ENCODE results near the gene SPTAN1. TPM values are rescaled to one million over a fixed set of nuclear protein-coding genes. Genes with fewer than 3 reads are reported as not detected.
A peak's percentile ranks its signal among the peaks of the same experiment; 100 is the strongest.
"Not testable (repeated sequence)": the region's sequence is repeated elsewhere in the genome, so short reads cannot be mapped to it uniquely, and the experiment has no call there.

Gene SPTAN1
- total RNA-seq, 2 experiments from 2014 or later, result 338 to 383 TPM

- DNase-seq, result no peak
- ChIA-PET POLR2A (no interaction called here), CTCF (interaction anchor here (0.5 to 1.4 kb wide), 9 partner anchors 10 to 768 kb away, joined by 3 to 4 read pairs (median 3); no protein-coding TSS in a partner anchor)
- H3K9me3 Mint-ChIP-seq, result no peaks in the 10 kb centered on the region
- peaks cover 17% of the 10 kb centered on the region for H3K36me3 Mint-ChIP-seq (ENCODE audit: low read depth)
- no peak overlapping the region for H3K4me3 Mint-ChIP-seq
- no peaks in the 10 kb centered on the region for H3K27me3 Mint-ChIP-seq
- no peak overlapping the region for H3K27ac Mint-ChIP-seq
- peaks cover 6% of the 10 kb centered on the region for H3K4me1 Mint-ChIP-seq
Observed at GRCh38 chr9:128638580-128638979, 86.2 kb downstream of the SPTAN1 start.

GRCh38 chr9:128640603-128641002, 88.2 kb downstream of the SPTAN1 start:
- Mint-ChIP-seq H3K27me3 (no peaks in the 10 kb centered on the region), H3K27ac (no peak overlapping the region), H3K9me3 (no peaks in the 10 kb centered on the region), H3K4me1 (peaks cover 6% of the 10 kb centered on the region), H3K4me3 (no peak overlapping the region), H3K36me3 (ENCODE audit: low read depth) (peaks cover 14% of the 10 kb centered on the region)
- ChIA-PET POLR2A (no interaction called here), CTCF (no interaction called here)
- no peak for DNase-seq

DNA sequence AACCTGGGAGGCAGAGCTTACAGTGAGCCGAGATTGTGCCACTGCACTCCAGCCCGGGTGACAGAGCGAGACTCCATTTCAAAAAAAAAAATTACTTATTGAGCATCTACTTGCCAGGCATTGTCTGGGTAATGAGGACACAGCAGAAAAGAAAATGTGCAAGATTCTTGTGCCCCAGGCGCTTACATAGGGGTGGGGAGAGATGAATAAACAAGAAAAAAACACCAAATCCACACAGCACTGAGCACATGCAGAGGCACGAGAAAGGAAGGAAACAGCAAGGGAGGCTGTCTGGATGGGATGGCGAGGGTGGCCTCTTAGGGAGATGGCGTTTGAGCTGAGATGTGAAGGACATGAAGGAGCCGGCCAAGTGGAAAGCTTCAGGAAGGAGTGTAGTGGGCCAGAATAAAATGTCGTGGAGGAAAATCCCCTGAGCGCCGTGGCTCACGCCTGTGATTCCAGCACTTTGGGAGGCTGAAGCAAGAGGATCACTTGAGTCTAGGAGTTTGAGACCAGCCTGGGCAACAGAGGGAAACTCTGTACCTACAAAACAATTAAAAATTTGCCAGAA, 90.4 kb downstream of the SPTAN1 start:
- H3K27ac Mint-ChIP-seq, result no peak overlapping the region

DNA sequence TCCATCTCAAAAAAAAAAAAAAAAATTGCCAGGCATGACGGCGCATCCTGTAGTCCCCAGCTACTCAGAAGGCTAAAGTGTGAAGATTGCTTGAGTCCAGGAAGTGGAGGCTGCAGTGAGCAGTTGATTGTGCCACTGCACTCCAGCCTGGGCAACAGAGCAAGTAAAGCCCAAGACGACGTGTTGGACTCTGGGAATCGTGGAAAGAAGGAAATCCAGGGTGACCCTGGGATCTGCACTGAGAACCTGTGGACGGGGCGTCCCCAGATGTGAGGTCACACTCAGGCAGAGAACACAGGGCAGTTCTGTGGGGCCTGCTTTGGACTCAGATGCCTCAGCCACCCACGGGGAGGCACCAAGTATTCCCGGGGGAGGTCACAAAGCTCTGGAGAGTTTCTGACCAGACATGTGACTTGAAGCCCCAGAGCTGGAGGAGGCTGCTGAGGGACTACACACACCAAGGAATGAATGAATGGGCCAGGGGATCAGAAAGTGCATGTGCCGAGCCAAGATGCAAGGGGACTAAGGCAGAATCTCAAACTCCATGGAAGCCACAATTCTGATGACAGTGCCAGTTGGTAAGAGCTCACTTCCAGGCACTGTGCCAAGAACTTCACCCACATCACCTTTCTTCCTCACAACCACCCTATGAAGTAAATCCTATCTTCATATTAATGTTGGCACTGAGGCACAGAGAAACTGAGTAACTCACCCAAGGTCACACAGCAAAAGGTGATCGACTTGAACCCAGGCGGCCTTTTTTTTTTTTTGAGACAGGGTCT, 91.3 kb downstream of the SPTAN1 start:
- H3K27ac Mint-ChIP-seq, result no peak overlapping the region
- ChIA-PET POLR2A (interaction anchor here (0.6 kb wide), 1 partner anchor 748 kb away, joined by 4 read pairs; no protein-coding TSS in a partner anchor), CTCF (interaction anchor here (0.6 kb wide), 1 partner anchor 128 kb away, joined by 3 read pairs; no protein-coding TSS in a partner anchor)
- no peaks in the 10 kb centered on the region for H3K9me3 Mint-ChIP-seq
- H3K4me1 Mint-ChIP-seq, result peaks cover 6% of the 10 kb centered on the region
- DNase-seq, result no peak
- H3K36me3 Mint-ChIP-seq (ENCODE audit: low read depth), result peaks cover 10% of the 10 kb centered on the region
- H3K4me3 Mint-ChIP-seq, result no peak overlapping the region
- no peaks in the 10 kb centered on the region for H3K27me3 Mint-ChIP-seq

More for the DNA sequence above, 90.4 kb downstream of the SPTAN1 start:
- POLR2A ChIA-PET, result interaction anchor here (0.6 kb wide), 1 partner anchor 748 kb away, joined by 4 read pairs; no protein-coding TSS in a partner anchor
- H3K4me3 Mint-ChIP-seq, result no peak overlapping the region
- H3K9me3 Mint-ChIP-seq, result no peaks in the 10 kb centered on the region
- H3K27me3 Mint-ChIP-seq, result no peaks in the 10 kb centered on the region
- H3K4me1 Mint-ChIP-seq, result peaks cover 6% of the 10 kb centered on the region
- peaks cover 14% of the 10 kb centered on the region for H3K36me3 Mint-ChIP-seq (ENCODE audit: low read depth)
- no peak for DNase-seq
- CTCF ChIA-PET, result interaction anchor here (0.6 kb wide), 1 partner anchor 124 kb away, joined by 3 read pairs; no protein-coding TSS in a partner anchor

DNA sequence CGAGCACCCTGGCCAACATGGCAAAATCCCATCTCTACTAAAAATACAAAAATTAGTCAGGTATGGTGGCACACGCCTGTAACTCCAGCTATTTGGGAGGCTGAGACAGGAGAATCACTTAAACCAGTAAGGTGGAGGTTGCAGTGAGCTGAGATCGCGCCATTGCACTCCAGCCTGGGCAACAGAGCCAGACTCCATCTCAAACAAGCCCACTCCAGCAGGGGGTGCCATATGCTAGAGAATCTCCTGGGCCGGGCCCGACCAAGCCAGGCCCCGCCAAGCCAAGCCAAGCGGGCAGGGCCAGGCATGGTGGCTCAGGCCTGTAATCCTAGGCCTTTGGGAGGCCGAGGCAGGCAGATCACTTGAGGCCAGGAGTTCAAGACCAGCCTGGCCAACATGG, 95.8 kb downstream of the SPTAN1 start:
- H3K27me3 Mint-ChIP-seq; H3K4me3 Mint-ChIP-seq; H3K36me3 Mint-ChIP-seq (ENCODE audit: low read depth); H3K4me1 Mint-ChIP-seq; H3K27ac Mint-ChIP-seq; H3K9me3 Mint-ChIP-seq; POLR2A ChIA-PET: not testable (repeated sequence)
- DNase-seq, result peak; percentile 69
- CTCF ChIA-PET, result interaction anchor here (0.6 to 0.9 kb wide), 3 partner anchors 21 to 280 kb away, joined by 3 to 5 read pairs (median 4); no protein-coding TSS in a partner anchor

DNA sequence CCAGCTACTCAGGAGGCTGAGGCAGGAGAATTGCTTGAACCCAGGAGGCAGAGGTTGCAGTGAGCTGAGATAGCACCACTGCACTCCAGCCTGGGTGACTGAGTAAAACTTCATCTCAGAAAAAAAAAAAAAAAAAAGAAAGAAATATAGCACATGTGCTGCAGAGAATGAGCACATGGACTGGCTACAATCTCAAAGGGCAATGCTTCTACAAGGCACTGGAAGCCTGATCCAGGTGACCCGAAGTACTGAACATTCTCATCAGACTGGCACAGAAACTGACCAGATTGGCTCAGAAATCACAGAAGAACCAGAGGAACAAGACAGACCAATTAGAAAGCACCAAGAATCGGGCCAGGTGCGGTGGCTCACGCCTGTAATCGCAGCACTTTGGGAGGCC, 99.4 kb downstream of the SPTAN1 start:
- no peaks in the 10 kb centered on the region for H3K9me3 Mint-ChIP-seq
- no peaks in the 10 kb centered on the region for H3K36me3 Mint-ChIP-seq (ENCODE audit: low read depth)
- H3K27ac Mint-ChIP-seq, result no peak overlapping the region
- DNase-seq, result no peak
- ChIA-PET CTCF (interaction anchor here (0.6 kb wide), 2 partner anchors 289 to 290 kb away, joined by 4 read pairs; no protein-coding TSS in a partner anchor), POLR2A (no interaction called here)
- H3K4me1 Mint-ChIP-seq, result peaks cover 17% of the 10 kb centered on the region
- H3K27me3 Mint-ChIP-seq, result no peaks in the 10 kb centered on the region
- no peak overlapping the region for H3K4me3 Mint-ChIP-seq

DNA sequence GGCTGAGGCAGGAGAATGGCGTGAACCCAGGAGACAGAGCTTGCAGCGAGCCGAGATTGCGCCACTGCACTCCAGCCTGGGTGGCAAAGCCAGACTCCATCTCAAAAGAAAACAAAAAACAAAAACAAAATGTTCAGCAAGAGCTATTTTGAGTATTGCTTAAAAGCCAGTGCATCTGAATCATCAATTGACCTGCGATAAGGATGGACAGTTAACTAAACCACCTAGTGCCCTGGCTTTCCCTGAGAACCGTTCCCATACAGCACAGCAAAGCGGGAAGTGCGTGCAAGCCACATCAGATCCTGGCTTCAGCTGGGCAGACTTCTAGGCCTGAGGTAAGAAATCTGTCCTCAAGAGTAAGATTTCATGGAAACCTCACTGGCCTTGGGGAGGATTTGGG, 101.5 kb downstream of the SPTAN1 start:
- no peak for DNase-seq
- Mint-ChIP-seq H3K9me3 (no peaks in the 10 kb centered on the region), H3K27ac (no peak overlapping the region), H3K4me1 (peaks cover 23% of the 10 kb centered on the region), H3K4me3 (no peak overlapping the region), H3K27me3 (no peaks in the 10 kb centered on the region), H3K36me3 (ENCODE audit: low read depth) (no peaks in the 10 kb centered on the region)
- CTCF ChIA-PET, result interaction anchor here (1.2 to 1.3 kb wide), 2 partner anchors 8 to 117 kb away, joined by 3 to 4 read pairs; no protein-coding TSS in a partner anchor
- POLR2A ChIA-PET, result no interaction called here

DNA sequence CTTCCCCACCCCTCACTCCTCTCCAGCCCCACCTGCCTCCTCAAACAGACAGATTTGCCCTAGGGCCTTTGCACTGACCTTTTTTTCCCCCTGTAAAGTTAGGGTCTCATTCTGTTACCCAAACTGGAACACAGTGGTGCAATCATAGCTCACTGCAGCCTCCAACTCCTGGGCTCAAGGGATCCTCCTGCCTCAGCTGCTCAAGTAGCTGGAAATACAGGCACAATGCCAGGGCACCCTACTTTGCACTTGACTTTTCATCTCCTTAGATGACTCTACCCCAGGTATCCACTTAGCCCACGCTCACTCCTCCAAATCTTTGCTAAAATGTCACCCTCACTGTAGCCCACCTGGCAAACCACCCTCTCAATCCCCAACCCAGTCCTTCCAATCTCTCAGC, 102.1 kb downstream of the SPTAN1 start:
- DNase-seq, result no peak
- POLR2A ChIA-PET, result no interaction called here
- CTCF ChIA-PET, result interaction anchor here (1.0 to 1.3 kb wide), 3 partner anchors 9 to 117 kb away, joined by 3 to 4 read pairs (median 3); no protein-coding TSS in a partner anchor
- Mint-ChIP-seq H3K9me3 (no peaks in the 10 kb centered on the region), H3K36me3 (ENCODE audit: low read depth) (no peaks in the 10 kb centered on the region), H3K4me1 (peaks cover 23% of the 10 kb centered on the region), H3K27me3 (no peaks in the 10 kb centered on the region), H3K4me3 (peak overlapping the region; percentile 24), H3K27ac (no peak overlapping the region)

DNA sequence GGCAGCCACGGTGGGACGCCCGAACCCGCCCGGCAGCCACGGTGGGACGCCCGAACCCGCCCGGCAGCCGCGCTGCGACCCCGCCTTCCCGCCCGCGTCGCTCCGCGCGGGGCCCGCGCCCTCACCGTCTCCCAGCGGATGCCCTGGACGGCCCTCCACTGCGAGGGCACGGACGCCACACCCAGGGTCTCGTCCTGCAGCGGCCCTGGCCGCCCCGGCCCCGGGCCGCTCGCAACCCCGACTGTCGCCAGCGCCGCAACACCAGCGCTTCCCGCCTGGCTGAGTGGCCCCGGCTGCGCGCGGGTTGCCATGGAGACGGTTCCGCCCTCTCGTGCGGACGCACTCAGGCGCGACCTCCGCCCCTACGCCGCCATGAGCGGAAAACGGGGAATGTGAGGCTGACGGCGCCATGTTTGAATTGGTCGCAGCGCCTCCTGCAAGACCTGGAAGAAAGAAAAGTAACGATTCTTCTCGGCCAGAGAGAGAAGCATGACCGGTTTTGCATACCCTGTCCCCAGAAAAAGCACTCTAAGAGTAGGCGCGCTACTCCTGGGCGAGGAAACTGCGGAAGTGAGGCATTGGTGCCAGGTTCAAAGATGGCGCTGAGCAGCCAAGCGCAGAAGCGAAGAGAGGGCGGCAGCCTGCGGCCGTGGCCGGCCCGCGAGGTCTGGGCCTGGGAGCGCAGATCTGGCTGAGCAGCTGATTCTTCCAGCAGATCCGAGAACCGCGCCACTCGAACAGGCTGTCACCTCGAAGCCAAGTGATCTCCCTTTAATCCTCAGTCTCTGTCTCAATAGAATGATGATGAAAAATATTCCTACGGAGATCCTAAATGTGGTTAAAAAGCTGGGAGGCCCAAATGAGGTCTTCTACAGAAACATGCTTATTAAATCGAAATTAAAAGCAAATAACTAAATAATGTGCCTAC, 104.3 kb downstream of the SPTAN1 start, which contains the start of gene DYNC2I2:
DYNC2I2 (minus strand) TSS at position 432 of the 928 bp plus-strand sequence; CDS start at position 311, 121 bp downstream.
- Mint-ChIP-seq H3K4me3 (peak within 1 kb of the TSS; percentile 87), H3K27ac (peak within 1 kb of the TSS; percentile 100), H3K9me3 (no peaks in the 10 kb centered on the region), H3K36me3 (ENCODE audit: low read depth) (no peaks in the 10 kb centered on the region), H3K27me3 (no peaks in the 10 kb centered on the region), H3K4me1 (peaks cover 23% of the 10 kb centered on the region)
- CTCF ChIA-PET, result interaction anchor here (1.4 to 1.8 kb wide), 3 partner anchors 18 to 106 kb away, joined by 3 to 6 read pairs (median 5); partner anchors contain the start of gene PKN3
- peak; percentile 97 for DNase-seq
- POLR2A ChIA-PET, result no interaction called here

DNA sequence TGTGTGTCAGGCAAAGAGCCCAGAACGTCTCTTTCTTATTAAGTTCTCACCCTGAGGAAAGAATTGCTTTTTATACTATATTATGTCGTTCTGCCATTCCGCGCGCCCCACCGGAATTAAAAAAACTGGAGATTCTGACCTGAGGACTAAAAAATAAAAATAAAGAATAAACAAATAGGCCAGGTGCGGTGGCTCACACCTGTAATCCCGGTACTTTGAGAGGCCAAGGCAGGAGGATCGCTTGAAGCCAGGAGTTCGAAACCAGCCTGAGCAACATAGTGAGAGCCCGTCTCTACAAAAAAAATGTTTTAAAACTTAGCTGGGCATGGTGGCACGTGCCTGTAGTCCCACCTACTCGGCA, 104.9 kb downstream of the SPTAN1 start:
- H3K4me3 Mint-ChIP-seq, result peak overlapping the region; percentile 87
- CTCF ChIA-PET, result interaction anchor here (1.4 to 1.8 kb wide), 3 partner anchors 17 to 107 kb away, joined by 3 to 6 read pairs (median 5); partner anchors contain the start of gene PKN3
- POLR2A ChIA-PET, result no interaction called here
- H3K27me3 Mint-ChIP-seq, result no peaks in the 10 kb centered on the region
- no peaks in the 10 kb centered on the region for H3K36me3 Mint-ChIP-seq (ENCODE audit: low read depth)
- peak overlapping the region; percentile 100 for H3K27ac Mint-ChIP-seq
- no peak for DNase-seq
- peaks cover 21% of the 10 kb centered on the region for H3K4me1 Mint-ChIP-seq
- H3K9me3 Mint-ChIP-seq, result no peaks in the 10 kb centered on the region

DNA sequence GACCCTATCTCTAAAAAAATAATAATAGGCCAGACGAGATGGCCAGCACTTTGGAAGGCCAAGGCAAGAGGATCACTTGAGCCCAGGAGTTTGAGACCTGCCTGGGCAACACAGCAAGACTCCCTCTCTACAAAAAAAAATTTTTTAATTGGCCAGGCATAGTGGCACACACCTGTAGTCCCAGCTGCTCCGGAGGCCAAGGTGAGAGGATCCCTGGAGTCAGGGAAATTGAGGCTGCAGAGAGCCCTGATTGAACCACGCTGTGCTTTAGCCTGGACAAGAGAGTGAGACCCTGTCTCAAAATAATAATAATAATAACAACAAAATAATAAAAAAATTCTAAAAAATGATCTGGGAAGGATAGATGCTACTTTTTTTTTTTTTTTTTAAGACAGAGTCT, 105.4 kb downstream of the SPTAN1 start:
- H3K4me3 Mint-ChIP-seq, result no peak overlapping the region
- H3K36me3 Mint-ChIP-seq (ENCODE audit: low read depth), result no peaks in the 10 kb centered on the region
- no peak for DNase-seq
- POLR2A ChIA-PET, result no interaction called here
- no peaks in the 10 kb centered on the region for H3K9me3 Mint-ChIP-seq
- H3K4me1 Mint-ChIP-seq, result peaks cover 21% of the 10 kb centered on the region
- H3K27me3 Mint-ChIP-seq, result no peaks in the 10 kb centered on the region
- H3K27ac Mint-ChIP-seq, result peak overlapping the region; percentile 100
- CTCF ChIA-PET, result interaction anchor here (0.9 to 1.8 kb wide), 4 partner anchors 17 to 107 kb away, joined by 3 to 6 read pairs (median 4); partner anchors contain the start of gene PKN3

GRCh38 chr9:128666481-128666941, 114.1 kb downstream of the SPTAN1 start:
- H3K4me3 Mint-ChIP-seq; DNase-seq; H3K36me3 Mint-ChIP-seq (ENCODE audit: low read depth); POLR2A ChIA-PET; H3K27ac Mint-ChIP-seq; H3K27me3 Mint-ChIP-seq; H3K4me1 Mint-ChIP-seq; H3K9me3 Mint-ChIP-seq: not testable (repeated sequence)
- CTCF ChIA-PET, result interaction anchor here (0.5 to 1.5 kb wide), 2 partner anchors 10 to 864 kb away, joined by 4 to 10 read pairs; no protein-coding TSS in a partner anchor

All from activated CD4-positive, alpha-beta T cell treated with anti-CD3 and anti-CD28 coated beads, Interleukin-2, amount 10 ng/mL, durations not matched to agents 7 days and 5 days (primary cell).